Mucosa of rectum (tissue), 2 donors: ENCODE data around the gene TCF7.

Source experiments
- H3K27ac ChIP-seq, 2 donors: one replicate each; pipeline ENCODE4 v1.7.0; 2013; ENCODE audit warnings: inconsistent platforms in 2 of 2, low read depth in 2 of 2, low read length in 2 of 2
- H3K27me3 ChIP-seq, 2 donors: one replicate each; pipeline ENCODE4 v1.7.0; 2013; ENCODE audit warnings: low read length in 2 of 2; ENCODE audit not compliant: control insufficient read depth in 2 of 2, insufficient read depth in 2 of 2
- H3K36me3 ChIP-seq, 2 donors: one replicate each; pipeline ENCODE4 v1.7.0; 2013; ENCODE audit warnings: low read length in 2 of 2; ENCODE audit not compliant: control insufficient read depth in 2 of 2, insufficient read depth in 2 of 2
- H3K4me1 ChIP-seq, 2 donors: one replicate each; pipeline ENCODE4 v1.7.0; 2013; ENCODE audit warnings: low read length in 2 of 2, mild to moderate bottlenecking in 1 of 2; ENCODE audit not compliant: control insufficient read depth in 2 of 2, insufficient read depth in 2 of 2
- H3K4me3 ChIP-seq, 2 donors: one replicate each; pipeline ENCODE4 v1.7.0; 2013; ENCODE audit warnings: low read length in 2 of 2
- H3K9ac ChIP-seq, 2 donors: one replicate each; pipeline ENCODE4 v1.7.0; 2013; ENCODE audit warnings: low read length in 2 of 2, low read depth in 1 of 2, mild to moderate bottlenecking in 1 of 2
- H3K9me3 ChIP-seq, 2 donors: one replicate each; pipeline ENCODE4 v1.7.0; 2013; ENCODE audit warnings: low read length in 2 of 2; ENCODE audit not compliant: control insufficient read depth in 2 of 2
- donor health status: healthy.
- donor health status: Normal muscosa, but diverticular disease.

The TCF7 gene

DNA sequence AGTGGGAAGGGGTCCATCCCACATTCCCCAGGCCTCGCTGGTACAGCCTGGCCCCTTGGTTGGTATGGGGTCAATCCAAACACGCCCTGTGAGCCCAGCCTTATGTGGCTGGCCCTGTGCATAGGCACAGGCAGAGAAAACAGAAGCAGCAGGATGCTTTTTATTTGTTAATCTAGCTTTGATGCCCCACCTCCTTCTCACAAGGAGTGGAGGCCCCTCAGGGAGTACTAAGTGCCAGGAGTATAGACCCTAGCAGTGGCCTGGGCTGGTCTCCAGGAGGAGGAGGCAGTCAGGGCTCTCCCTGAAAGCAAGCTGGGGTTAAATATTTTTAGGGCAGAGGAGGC, 14.6 kb upstream of the TCF7 start:
- H3K4me3 ChIP-seq, result no peak overlapping the region
- H3K36me3 ChIP-seq, result no peaks in the 10 kb centered on the region
- H3K4me1 ChIP-seq, result peaks cover 0 to 14% of the 10 kb centered on the region in 2 donors
- H3K9ac ChIP-seq, result no peak overlapping the region
- H3K27ac ChIP-seq, result no peak overlapping the region
- H3K9me3 ChIP-seq, result no peaks in the 10 kb centered on the region
- no peaks in the 10 kb centered on the region for H3K27me3 ChIP-seq

DNA sequence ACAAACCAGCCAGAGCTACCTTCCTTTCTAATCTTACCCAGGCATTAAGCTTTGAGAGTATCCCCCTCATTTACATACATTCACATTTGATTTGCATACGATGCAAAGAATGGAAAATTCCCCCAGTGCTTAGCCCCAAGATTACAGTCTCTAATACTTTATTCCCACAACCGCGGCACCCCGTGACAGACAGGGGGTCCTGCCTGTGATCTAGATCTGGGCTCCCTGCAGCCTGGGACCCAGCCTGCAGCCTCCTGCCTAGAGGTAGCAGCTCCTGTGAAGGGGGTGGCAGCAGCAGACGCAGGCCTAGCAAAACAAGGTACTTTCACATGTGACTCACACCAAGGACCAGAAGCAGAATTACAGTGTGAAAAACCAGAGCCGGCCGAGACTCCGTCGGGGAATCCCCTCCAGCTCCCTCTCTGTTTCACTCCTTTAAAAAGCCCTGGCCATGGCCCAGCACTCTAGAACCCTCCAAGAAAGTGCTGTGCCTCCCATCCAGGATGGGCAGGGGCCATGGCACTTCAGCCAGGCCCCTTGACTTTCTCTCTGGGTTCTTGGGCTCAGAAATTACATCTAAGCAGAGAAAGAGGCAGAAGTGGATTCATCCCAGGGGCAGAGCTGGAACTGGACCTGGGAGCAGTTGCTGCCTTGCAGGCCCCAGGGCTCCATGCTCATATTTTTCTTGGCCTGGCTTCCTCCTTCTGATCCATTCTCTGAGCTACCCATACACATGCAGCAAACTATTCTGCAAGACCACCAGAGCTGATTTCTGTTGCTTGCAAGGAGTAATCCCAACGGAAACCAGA, 14.0 kb upstream of the TCF7 start:
- Histone ChIP-seq H3K27me3 (no peaks in the 10 kb centered on the region), H3K9ac (no peak overlapping the region), H3K4me3 (no peak overlapping the region), H3K36me3 (no peaks in the 10 kb centered on the region), H3K9me3 (no peaks in the 10 kb centered on the region), H3K4me1 (peaks cover 0 to 15% of the 10 kb centered on the region in 2 donors), H3K27ac (peak overlapping the region in 1 of 2 donors; percentile 56)

DNA sequence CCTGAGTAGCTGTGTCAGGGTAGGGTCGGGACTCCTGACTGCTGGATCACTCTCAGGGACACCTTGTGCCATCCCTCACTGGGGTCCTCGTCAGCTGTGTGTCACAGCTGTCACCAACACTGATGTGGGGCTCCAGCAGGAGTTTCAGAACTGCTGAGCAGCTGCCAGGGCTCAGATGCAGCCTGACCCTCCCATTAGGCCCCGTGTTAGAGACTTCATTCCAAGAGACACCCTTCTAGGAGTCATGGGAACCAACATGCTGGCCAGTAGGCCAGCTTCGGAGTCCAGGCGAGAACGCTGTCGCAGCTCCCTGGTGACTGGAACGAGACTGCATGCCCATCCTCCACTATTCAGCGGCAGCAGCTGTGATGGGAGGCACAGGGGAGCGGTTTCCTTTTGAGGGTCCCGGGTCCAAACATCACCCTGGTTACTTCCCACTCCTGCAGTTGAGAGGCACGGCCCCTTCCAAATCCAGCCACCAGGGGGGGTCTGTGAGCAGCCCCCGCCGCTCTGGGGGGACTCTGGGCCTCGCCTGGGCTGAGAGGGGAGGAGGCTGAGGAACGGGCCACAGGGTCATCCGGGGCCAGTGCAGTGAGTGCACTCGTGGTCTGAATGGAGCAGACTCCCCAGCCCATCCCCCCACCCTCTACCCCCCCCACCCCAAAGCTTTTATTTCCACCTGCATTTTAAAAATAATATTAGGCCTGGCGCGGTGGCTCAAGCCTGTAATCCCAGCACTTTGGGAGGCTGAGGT, 12.6 kb upstream of the TCF7 start:
- no peaks in the 10 kb centered on the region for H3K9me3 ChIP-seq
- no peaks in the 10 kb centered on the region for H3K36me3 ChIP-seq
- no peaks in the 10 kb centered on the region for H3K27me3 ChIP-seq
- no peak overlapping the region for H3K9ac ChIP-seq
- no peak overlapping the region for H3K27ac ChIP-seq
- H3K4me3 ChIP-seq, result no peak overlapping the region
- peaks cover 0 to 15% of the 10 kb centered on the region in 2 donors for H3K4me1 ChIP-seq

DNA sequence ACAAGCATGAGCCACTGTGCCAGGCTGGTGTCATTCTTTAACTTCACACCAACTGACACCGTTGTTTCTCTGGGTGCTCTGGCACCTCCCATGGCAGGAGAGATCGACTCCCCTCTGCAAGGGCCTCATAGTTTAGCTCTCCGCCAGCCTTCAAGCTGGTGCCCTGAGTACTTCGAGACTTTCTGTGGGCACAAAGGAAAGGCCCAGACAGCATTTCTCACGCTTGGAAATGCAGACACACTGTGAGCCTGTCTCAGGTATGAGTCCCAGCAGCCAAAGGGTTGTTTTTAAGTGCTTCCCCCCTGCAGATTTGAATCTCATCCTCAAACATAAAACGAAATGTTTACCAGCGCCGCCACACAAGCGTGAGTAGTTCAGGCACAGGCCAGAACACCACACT, 11.1 kb upstream of the TCF7 start:
- H3K36me3 ChIP-seq, result no peaks in the 10 kb centered on the region
- no peaks in the 10 kb centered on the region for H3K9me3 ChIP-seq
- H3K4me3 ChIP-seq, result no peak overlapping the region
- no peaks in the 10 kb centered on the region for H3K27me3 ChIP-seq
- H3K9ac ChIP-seq, result no peak overlapping the region
- H3K27ac ChIP-seq, result no peak overlapping the region
- H3K4me1 ChIP-seq, result peaks cover 0 to 15% of the 10 kb centered on the region in 2 donors

DNA sequence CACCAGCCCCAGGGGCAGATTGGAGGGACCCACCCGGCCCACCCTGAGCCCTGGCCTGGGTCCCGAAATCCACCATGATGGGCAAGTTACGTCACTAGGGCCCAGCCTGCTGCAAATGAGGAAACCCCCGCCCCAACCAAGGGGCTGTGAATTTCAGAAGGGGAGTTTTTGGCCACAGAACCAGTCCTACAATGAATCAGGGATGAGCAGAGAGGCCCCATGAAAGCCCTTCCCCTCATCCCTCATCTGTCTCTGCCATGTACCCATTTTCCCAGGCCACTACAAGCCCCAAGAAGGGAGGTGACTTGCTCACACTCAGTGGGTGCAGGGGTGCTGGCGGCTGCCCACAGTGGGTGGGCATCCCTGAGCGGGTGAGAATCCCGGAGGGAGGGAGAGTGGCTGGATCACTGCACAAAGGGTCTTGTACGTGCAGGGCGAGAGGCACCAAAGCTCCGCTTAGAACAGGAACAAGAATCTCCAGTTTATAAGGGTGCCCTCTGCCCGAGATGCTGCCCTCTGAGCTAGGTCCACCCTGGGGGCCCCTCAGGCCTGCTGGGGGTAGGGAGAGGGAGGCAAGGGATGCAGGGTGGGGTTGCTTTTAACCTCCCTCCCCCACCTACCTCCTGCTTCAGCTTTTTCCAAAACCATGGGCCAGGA, 10.4 kb upstream of the TCF7 start:
- peaks cover 0 to 10% of the 10 kb centered on the region in 2 donors for H3K4me1 ChIP-seq
- no peak overlapping the region for H3K27ac ChIP-seq
- H3K36me3 ChIP-seq, result no peaks in the 10 kb centered on the region
- no peak overlapping the region for H3K9ac ChIP-seq
- no peaks in the 10 kb centered on the region for H3K9me3 ChIP-seq
- no peaks in the 10 kb centered on the region for H3K27me3 ChIP-seq
- H3K4me3 ChIP-seq, result no peak overlapping the region

DNA sequence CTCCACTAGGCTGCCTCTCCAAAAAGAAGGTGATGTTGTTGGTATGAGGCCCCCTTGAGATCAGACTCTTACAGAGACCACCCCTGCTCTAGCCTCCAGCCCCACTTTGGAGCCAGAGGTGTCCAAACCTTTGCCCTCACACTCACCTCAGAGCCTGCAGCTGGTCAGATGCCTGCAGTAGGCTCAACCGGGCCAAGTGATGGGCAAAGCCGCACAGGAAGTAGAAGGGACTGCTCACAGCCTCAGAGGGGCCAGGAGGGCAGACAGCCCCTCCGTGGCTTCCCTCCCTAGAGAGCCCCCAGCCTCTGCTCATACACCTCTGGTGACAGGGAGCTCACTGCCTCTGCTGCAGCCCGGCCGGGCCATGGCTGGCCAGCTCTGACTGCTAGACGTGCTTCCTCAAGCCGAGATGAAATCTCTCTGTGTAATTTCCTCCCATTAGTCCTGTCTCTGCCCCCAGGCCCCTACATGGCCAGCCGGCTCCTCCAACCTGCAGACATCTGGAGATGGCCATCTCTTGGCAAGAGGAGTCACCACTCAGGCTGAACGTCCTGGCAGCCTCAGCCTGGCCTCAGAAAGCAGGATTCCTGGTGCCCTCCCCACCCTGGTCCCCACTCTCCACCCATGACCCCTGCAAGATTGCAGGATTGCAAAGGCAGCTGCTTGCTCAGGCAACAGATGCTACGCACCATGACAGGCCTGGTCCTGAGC, 7.3 kb upstream of the TCF7 start:
- Histone ChIP-seq H3K27me3 (peaks cover 0 to 1% of the 10 kb centered on the region in 2 donors), H3K9ac (no peak overlapping the region), H3K27ac (no peak overlapping the region), H3K36me3 (no peaks in the 10 kb centered on the region), H3K9me3 (no peaks in the 10 kb centered on the region), H3K4me1 (peaks cover 0 to 2% of the 10 kb centered on the region in 2 donors), H3K4me3 (no peak overlapping the region)

DNA sequence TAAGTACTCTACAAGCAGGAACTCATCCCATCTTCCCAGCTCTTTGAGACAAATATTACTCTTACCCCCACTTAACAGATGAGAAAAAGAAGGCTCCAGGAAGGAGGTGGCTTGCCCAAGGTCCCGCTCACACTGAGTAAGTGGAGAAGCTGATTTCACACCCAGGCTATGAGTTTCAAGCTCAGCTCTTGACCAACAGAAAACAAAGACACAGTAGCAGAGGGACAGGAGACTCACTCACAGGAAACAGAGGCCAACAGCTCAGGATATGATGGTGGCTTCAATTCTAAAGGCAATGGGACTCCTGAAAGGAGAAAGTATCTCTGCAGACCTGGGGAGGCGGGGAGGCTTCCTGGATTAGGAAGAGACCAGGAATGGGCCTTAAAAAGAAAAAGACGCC, 6.7 kb upstream of the TCF7 start:
- H3K27ac ChIP-seq, result no peak overlapping the region
- no peaks in the 10 kb centered on the region for H3K9me3 ChIP-seq
- H3K27me3 ChIP-seq, result peaks cover under 1 to 3% of the 10 kb centered on the region in 2 donors
- no peak overlapping the region for H3K4me3 ChIP-seq
- peaks cover 0 to 2% of the 10 kb centered on the region in 2 donors for H3K4me1 ChIP-seq
- H3K36me3 ChIP-seq, result no peaks in the 10 kb centered on the region
- H3K9ac ChIP-seq, result no peak overlapping the region

DNA sequence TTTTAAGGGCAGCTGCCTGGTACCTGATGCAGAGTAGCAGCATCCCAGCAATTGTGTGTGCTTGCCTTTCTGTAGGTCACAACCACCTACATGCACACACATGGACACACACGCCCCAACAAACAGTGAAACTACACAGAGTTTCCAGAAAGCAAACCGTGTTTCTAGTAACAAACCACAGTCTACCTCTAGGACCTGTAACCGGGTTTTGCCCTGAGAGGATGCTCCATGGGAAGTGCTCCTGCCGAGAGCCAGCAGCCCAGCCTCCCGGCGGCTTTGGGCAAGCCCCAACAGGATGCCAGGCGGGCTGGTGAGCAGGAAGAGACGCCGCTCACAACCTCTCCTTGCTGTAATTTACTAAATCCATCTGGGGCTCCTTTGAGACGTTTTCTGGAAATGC, 4.1 kb upstream of the TCF7 start:
- H3K27ac ChIP-seq, result no peak overlapping the region
- H3K9ac ChIP-seq, result no peak overlapping the region
- H3K36me3 ChIP-seq, result no peaks in the 10 kb centered on the region
- no peaks in the 10 kb centered on the region for H3K9me3 ChIP-seq
- H3K27me3 ChIP-seq, result peaks cover 10 to 14% of the 10 kb centered on the region in 2 donors
- no peak overlapping the region for H3K4me3 ChIP-seq
- H3K4me1 ChIP-seq, result peaks cover 10 to 11% of the 10 kb centered on the region in 2 donors

DNA sequence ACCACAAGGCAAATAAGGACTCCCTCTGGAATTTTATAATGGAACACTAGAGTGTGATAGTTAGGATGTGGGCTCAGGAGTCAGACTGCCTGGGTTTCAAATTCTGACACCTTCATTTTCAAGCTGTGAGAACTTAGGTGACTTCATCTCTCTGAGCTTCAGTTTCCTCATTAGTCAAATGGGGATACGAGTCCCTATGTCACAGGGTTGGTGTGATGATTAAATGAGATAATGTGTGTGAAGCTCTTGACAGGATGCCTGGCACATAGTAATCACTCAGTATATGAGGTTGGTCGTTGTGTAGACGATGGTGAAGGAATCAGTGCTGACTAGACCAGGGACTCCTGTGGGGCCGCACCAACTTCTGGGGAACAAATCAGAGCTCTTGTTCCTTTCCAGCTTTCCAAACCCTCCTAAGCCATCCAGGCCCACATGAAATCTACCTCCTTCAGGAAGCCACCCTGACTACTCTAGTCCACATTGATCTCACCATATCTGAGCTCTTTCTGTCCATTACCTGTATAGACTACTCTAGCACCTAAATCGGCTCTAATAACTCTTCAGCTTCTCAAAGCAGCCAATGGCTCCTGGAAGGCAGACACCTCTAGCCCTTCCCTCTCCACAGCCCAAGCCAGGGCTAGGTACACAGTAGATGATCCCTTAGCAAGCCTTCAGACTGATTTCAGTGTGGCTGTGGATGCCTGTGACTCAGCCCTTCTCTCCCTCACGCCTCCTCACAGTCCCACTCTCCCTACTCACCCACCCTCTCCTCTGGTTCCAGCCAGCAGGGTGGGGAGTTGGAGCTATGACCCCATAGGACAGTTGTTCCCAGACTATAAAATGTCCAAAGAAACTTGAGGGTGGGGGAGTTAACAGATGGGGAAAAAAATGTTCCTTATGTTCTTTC, 2.5 kb upstream of the TCF7 start:
- H3K27me3 ChIP-seq, result peaks cover 10 to 14% of the 10 kb centered on the region in 2 donors
- H3K27ac ChIP-seq, result no peak overlapping the region
- H3K9me3 ChIP-seq, result no peaks in the 10 kb centered on the region

More for the DNA sequence above, 2.5 kb upstream of the TCF7 start:
- Histone ChIP-seq H3K36me3 (no peaks in the 10 kb centered on the region), H3K9ac (no peak overlapping the region), H3K4me3 (no peak overlapping the region), H3K4me1 (peaks cover 10 to 11% of the 10 kb centered on the region in 2 donors)
